GM21529 (cell line): ENCODE measurements around the gene MALRD1.

Experiments
- ATAC-seq: cut with Tn5 transposase; IDR thresholded peaks from one replicate; pipeline ENCODE4 v1.9.1; 2021; ENCODE audit not compliant: unreplicated experiment

MALRD1 gene

DNA sequence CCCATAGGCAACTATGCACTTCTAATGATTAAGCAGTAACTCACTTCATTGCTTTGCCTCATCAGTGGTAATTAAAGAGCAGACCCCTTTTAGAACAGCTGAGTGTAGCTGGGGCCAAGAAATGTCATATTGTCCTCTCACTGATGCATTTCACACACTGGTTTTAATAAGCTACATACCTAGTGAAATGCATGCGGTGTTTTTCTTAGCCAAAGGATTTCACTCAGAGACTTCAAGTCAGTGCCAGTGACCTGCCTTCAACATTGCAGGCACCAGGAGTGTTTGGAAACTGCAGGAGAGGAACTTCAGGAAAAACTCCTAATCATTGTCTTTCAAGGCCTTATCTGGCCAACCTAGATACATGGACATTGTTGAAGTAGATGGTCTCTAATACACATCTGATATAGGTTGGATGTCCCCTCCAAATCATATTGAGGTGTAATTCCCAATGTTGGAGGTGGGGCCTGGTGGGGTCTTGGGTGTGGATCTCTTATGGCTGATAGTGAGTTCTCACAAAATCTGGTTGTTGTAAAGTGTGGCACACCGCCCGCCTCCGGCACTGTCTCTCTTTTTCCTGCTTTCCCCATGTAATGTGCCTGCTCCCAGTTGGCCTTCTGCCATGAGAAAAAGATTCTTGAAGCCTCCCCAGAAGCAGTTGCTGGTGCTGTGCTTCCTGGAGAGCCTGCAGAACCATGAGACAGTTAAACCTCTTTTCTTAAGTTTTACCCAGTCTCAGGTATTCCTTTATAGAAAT, 515.0 kb downstream of the MALRD1 start:
- ATAC-seq = no peak

DNA sequence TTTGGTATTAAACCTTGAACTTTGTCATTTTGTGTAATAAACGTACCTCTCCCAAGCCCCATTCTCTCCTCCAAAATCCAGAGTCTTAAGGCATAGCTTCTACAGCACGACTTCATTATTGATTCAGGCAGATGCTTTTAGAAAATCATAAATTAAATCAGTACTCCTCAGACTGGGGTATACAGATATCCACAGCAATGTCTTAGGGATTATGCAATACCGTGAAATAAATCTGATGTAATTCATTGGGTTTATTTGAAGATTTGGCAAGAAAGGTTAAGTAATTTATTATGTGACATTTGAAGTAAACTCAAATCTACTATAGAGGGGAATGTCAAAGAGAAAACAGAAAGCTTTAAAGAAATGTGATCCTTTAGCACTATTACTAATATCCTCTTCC, 521.5 kb downstream of the MALRD1 start:
- ATAC-seq = no peak

DNA sequence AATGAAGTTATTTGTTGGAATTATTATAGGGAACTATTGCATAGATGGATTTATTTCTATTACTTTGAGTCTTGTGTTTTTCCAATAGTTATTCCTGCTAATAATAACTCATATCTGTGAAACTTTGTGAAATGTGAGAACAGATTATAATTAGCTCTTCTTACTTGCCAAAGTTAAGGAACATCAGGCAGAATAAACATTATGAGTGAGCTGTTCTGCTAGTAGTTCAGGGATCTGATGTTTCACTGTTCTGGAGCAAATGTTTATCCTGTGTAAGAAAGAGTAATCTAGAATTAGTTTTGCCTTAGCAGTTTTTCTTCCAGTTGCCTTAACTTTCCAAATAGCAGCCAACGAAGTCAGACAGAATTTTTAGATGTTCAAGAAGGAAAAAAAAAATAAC, 522.4 kb downstream of the MALRD1 start:
- no peak for ATAC-seq

DNA sequence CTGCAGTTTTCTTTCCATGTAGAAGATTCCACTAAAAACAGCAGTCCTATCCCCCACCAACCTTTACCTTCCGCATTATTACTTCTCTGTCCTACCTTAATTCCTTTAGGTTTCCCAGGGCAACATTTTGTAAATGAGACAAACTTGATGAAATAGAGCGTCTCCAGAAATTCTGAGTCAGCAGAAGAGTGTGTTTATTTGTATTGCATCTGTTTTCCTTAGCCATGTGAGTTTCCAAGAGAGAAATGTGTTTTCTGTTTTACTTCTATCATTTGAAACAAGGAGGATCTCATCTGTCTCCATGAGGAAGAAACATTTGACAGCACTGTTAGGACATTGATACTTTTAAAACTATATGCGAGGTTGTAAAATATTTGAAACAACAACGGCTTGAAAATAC, 523.5 kb downstream of the MALRD1 start:
- no peak for ATAC-seq

DNA sequence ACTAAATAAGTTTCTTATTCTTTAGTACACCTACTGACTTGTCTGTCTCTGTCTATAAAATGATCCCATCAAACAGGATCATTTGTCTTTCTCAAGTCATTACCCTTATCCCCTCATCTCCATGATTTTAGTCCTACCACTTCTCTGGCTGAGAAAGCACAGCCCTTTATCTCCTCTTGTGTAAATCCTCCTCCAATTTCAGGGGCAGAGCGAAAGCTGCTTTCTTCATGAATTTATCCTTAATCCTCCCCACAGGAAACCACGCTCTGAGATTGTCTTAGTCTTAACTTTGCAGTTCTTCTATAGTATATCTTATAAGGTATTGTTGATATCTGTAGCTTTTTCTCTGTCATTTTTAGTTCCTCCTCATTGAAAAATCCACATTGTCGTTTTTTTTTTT, 528.0 kb downstream of the MALRD1 start:
- ATAC-seq = no peak

DNA sequence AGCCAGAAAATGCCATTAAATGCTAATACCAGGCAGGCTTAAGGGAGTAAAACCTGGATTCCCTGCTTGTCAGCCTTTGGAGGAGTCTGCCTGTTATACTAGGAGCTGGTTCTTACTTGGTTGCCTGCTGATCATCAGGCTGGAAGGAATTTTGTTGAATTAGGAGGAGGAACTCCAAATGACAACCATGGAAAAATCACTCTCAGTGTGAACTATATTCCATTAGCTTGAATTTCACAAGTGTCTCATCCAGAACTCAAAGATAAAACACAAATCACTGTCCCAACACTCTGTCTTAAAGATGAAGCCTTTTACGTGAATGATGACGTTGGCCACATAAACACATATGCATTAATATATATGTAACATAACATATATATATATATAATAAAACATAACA, 528.8 kb downstream of the MALRD1 start:
- ATAC-seq = no peak

DNA sequence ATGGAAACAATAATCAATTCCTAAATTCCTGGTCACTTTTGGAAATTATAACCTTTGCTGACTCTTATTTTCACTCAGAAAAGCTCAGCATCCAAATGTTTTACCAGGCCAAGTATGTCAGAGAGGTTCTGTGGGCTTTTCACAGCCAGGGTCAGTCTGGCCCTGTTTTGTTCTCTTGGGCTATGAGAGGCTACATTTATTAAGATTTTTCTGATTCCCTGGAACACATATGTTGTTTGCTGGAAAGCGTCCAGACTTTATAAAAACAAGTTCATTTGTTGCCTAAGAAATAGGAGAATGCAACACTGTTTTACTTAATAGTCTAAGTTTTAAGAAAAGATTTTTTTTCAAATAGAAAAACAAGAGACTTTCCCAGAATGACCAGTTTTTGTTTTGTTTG, 529.2 kb downstream of the MALRD1 start:
- no peak for ATAC-seq

DNA sequence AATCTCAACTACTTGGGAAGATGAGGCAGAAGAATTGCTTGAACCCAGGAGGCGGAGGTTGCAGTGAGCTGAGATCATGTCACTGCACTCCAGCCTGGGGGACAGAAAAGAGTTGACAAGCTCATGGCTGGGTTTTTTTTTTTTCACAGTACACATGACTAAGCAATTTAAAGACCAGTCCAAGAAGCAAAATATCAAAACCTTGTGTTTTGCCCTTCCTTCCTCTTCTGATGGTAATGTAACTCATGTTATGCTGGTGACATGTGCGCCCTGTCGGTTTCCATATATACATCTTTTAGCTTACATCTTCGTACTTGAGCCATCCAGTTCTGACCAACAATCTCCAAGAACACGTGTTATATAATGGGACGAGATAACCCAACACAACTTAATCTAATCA, 530.0 kb downstream of the MALRD1 start:
- ATAC-seq = no peak

DNA sequence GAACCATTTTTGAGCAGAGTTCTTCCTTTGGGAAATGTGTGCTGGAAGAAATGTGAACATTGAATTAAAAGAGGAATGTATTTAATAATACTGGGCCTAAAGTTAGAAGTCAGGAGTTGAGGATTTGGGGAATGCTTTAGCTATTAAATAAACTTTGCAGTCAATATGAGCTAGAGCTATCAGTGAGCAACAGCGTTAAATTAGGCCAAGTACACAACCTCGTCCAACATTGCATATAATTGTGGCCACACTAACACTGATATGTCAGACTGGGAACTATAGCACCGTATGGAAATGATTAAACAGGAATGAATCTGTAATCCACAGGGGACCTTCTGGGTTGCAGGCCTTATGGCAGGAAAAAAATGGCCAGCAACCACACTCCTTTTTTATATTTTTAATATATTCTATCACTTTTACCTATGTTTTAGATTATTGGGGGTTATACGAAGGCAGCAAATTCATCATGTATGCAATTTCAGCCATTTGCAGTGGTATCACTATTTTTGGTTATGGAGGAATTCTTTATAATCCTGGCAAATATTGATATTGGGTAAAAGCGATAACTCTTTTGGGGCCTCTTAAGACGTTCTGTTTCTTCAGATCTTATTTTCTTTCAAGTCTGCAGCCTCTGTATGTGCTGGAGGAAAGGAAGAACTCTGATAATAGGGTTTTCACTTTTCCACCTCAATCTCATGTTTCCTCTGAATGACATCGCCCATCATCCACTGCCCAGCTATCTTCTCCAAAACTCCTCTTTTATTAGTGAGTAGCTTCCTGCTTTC, 531.4 kb downstream of the MALRD1 start:
- no peak for ATAC-seq

DNA sequence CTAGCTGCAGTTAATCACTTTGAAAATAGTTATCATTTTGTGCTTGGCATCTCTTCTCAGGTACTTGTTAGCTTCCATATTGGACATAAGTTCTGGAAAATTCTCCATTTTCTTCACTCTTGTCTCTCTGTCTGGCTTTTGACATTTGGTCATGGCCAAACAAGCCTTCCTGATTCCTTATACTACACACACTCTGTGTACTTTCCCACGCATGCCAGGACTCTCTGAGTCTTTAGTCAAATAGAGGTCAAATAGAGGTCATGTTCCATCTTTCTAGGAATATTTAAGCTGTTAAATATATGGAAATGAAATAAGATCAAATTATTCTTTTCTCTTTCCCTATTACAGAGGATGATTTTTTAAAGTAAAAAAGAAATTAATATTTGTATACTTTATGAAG, 532.1 kb downstream of the MALRD1 start:
- ATAC-seq = no peak

DNA sequence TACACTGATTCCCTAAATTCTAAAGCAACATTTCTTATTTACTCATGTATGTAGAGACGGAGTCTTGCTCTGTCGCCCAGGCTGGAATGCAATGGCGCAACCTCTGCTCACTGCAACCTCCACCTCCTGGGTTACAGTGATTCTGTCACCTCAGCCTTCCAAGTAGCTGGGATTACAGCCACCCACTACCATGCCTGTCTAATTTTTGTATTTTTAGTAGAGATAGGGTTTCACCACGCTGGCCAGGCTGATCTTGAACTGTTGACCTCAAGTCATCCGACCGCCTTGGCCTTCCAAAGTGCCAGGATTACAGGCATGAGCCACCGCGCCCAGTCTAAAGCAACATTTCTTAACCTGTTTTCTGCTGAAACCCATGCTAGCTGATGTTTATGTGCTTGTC, 540.0 kb downstream of the MALRD1 start:
- ATAC-seq = no peak

DNA sequence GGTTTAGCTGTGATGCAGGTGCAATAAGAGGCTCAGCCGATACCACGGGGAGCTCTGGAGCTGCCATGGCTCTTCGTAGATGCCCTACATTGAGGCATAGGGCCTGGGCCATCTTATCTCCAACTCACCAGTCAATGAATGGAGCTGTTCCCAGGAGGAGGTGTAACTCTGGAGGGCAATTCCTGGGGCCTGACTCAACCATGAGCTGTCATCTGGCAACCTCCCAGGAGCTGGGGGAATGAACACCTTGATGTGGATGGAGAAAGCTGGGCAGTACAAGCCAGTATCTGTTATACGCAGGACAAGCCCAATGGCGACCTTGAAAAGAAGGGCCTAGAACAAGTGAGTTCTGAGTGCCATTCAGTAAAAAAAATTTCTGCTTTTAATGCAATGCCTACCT, 543.7 kb downstream of the MALRD1 start:
- ATAC-seq = no peak

DNA sequence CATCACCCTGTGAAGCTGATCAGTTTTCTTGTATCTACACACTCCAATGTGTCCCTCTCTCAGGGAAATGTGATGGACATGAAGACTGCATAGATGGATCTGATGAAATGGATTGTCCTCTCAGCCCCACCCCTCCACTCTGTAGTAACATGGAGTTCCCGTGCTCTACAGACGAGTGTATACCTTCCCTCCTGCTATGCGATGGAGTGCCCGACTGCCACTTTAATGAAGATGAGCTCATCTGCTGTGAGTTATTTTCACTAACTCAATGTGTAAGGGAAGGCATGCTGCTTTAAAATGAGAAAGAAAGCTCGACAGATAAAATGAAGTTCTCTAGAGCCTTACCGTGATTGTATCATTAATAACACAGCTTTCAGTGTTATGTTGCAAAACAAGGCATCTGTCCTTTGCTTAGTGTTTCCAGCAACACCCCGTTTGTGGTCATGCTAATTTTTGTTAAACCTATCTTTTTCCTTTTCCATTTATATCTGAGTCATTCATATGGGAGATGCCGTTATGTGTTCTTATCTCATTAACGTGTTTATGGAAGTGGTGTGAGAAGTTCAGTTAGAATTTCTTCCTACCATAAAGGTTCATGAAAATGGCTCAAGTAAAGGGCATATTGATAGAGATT, 546.7 kb downstream of the MALRD1 start:
- no peak for ATAC-seq

DNA sequence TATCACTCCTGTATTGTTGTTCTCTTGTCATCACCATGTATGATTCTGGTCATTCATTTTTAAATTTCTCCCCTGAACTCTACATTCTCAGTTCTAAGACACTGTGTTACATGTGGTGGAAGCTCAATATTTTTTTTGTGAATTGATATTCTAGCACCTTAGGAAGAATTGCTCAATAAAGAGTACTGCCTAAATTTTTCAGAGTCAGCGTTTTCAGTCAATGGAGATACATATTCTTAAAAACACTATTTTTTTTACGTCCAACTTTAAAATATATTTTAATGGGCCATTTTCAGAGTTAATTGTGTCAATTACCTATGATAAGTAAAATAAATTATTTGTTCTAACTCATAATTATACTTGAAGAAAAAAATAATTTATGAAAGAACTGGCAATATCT, 557.2 kb downstream of the MALRD1 start:
- ATAC-seq = no peak

DNA sequence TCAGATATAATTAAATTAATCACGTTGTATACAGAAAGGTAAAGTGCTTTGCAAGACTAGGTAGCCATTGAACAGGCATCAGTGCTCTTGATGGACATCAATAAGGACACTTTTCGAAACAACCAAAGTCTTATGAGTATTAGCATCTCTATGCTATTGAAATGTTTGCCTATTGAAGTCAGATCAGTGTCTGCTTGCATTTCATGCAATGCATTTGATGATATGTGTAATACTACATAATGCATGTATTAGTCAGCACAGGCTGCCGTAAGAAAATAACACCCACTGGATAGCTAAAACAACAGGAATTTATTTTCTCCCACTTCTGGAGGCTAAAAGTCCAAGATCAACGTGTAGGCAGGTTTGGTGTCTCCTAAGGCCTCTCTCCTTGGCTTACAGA, 558.4 kb downstream of the MALRD1 start:
- ATAC-seq = no peak

DNA sequence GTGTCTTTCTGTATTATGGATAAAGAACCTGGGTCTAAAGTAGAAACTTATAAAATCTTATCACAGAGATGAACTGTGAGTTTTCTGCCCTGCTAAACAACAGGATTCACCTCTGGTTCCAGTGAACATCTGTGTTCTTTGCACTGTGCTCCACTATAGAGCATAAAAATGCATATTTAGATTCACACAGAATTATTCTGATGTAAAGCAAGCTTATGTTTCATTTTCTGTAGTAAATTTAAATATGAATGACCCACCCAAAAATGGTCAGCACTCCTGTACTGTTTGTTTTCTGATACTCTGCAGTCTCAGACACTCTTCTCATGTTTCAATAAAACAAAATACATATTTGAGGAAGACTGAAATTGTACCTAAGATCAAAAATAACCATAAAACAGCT, 563.2 kb downstream of the MALRD1 start:
- ATAC-seq = no peak

DNA sequence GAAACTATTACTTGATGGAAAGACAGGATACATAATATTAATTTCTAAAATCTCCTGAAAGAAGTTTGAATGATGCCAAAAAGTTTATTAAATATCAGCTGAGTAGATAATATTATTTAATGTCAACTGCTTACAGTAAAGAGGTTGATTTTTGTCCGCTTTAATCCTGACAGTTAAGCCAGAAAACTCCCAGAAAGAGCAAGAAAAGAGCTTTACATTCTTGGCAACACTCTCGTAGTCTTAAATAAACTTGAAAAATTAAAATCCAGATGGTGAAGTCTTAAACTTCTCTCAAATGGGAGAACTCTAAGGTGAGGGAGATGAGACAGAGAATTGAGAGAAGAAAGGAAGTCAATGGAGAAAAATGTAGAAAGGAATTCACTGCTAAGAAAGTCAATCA, 568.4 kb downstream of the MALRD1 start:
- ATAC-seq = no peak

DNA sequence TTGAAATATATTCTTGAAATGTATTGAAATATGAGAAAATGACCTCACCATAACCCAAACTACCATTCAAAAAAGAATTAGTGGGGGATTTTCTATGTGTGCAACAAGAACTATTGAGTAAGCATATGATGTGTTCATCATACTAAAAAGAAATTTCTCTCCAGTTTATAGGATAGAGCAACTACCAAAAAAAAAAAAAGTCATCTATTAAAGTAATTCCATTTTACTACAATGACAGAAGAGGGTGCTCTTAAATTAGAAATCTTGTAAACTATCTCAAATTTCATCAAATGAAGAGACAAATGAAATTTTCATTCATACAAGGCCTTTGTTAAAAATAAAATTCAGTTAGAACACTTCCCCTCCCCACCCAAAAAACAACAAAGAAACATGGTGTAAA, 572.2 kb downstream of the MALRD1 start:
- no peak for ATAC-seq

DNA sequence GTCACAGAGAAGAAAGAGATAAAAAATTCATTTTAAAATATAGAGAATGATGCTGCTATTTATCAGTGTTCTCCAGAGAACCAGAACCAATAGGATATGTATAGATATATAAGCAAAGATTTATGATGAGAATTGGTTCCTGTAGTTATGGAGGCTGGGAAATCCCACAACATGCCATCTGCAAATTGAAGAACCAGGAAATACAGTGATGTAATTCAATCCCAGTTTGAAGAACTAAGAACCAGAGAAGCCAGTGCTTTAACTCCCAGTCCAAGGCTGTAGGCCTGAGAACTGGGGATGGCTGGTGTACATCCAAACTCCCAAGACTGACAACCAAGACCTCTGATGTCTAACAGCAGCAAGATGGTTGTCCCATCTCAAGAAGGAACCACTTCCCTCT, 574.7 kb downstream of the MALRD1 start:
- ATAC-seq = no peak

DNA sequence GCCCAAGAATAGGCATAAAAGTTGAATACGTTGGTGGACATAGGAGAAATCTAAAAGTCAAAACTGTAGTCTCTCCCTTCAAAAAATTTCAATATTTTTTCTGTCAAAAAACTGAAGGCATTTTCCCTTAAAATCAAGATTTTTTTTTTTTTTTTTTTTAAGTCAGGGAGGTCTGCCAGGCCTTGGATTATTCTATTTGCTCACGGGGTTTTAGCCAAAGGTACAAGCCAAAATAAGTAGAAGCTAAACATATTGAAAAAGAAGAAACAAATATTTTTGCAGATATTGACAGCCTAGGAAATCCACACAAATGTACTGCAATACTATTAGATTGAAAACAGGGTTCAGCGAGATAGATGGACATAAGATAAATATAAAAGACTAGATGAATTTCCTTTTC, 577.6 kb downstream of the MALRD1 start:
- ATAC-seq = no peak

DNA sequence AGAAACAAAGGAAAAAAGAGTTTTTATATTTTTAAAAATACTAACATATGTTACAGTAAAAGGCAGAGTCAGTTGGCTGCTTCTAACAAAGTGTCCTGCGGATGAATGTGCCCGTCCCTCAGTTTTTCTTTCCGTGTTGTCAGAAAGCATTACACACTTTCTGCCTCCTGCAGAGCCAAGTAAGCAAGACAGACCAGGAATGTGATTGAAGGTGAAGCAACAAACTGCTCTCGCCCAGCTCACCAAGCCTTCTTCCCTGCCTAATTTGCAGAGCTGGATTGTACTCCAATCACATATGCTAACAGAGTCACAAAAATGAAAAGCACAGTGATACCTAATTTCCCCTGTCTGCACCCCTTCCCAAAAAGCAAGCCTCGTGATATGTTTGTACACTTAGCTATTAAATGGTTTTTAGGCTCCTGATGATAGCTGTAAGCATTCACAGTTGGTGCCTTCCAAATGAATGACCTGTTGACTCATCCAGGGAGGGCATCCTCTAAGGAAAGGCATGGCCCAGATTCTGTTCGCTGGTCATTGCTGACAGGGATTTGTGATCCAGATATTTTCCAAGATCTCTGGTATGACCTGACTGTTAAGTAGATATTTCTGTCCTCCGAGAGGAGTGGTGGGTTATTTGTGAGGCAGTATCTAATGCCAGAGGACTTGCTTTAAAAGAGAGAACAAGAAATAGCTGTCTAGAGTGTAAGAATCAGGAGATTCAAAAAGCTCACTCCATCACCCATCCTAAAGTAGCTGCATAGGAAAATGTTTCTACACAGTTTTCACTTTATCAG, 580.4 kb downstream of the MALRD1 start:
- ATAC-seq = no peak
